COLO668 (cell line): Measurements from ENCODE around the gene ZNF609.
A peak's percentile ranks its signal among the peaks of the same experiment; 100 is the strongest.

Experiments
- DNase-seq: peaks from one replicate; lab custom pipeline; 2025; ENCODE audit not compliant: unreplicated experiment; lab: John Stamatoyannopoulos, UW

Gene ZNF609

GRCh38 chr15:64687688-64688087 is 227.3 kb downstream of the ZNF609 start:
- DNase-seq = no peak

GRCh38 chr15:64688770-64689169 is 228.4 kb downstream of the ZNF609 start:
- DNase-seq = no peak

- DNase-seq = no peak
These were observed 229.6 kb downstream of the ZNF609 start for GRCh38 chr15:64690008-64690407.

GRCh38 chr15:64690578-64691296 is 230.4 kb downstream of the ZNF609 start:
- no peak for DNase-seq

GRCh38 chr15:64691896-64692565 is 231.7 kb downstream of the ZNF609 start:
- DNase-seq = no peak

- DNase-seq = no peak
These were observed 232.8 kb downstream of the ZNF609 start for GRCh38 chr15:64693134-64693533.

- DNase-seq = no peak
These were observed 234.4 kb downstream of the ZNF609 start for GRCh38 chr15:64694816-64695215.

GRCh38 chr15:64695561-64695992 is 235.2 kb downstream of the ZNF609 start:
- no peak for DNase-seq

- no peak for DNase-seq
These were observed 236.1 kb downstream of the ZNF609 start for GRCh38 chr15:64696481-64696880.

GRCh38 chr15:64697911-64698369 is 237.6 kb downstream of the ZNF609 start:
- DNase-seq = no peak

- no peak for DNase-seq
These were observed 238.4 kb downstream of the ZNF609 start for GRCh38 chr15:64698823-64699222.

GRCh38 chr15:64699751-64700388 is 239.5 kb downstream of the ZNF609 start:
- peak; percentile 51 for DNase-seq

GRCh38 chr15:64701051-64701450 is 240.7 kb downstream of the ZNF609 start:
- DNase-seq = no peak

GRCh38 chr15:64701482-64702184 is 241.3 kb downstream of the ZNF609 start:
- no peak for DNase-seq

GRCh38 chr15:64702816-64703631 is 242.6 kb downstream of the ZNF609 start:
- peak; percentile 96 for DNase-seq

- no peak for DNase-seq
These were observed 243.2 kb downstream of the ZNF609 start for GRCh38 chr15:64703632-64703959.

GRCh38 chr15:64705006-64705405 is 244.6 kb downstream of the ZNF609 start:
- no peak for DNase-seq

GRCh38 chr15:64706011-64706911 is 245.9 kb downstream of the ZNF609 start:
- DNase-seq = no peak

- no peak for DNase-seq
These were observed 250.5 kb downstream of the ZNF609 start for GRCh38 chr15:64710676-64711428.
